GM19240 (cell line): ENCODE data around the gene MTERF2.

Experiments
- DNase-seq: peaks from one replicate; pipeline ENCODE4 v3.0.0; 2011; ENCODE audit warnings: low spot score; ENCODE audit not compliant: insufficient read length

MTERF2 gene

GRCh38 chr12:106954462-106955376 is 32.2 kb downstream of the MTERF2 start:
- DNase-seq: no peak

GRCh38 chr12:106953352-106954250 is 33.3 kb downstream of the MTERF2 start:
- DNase-seq: no peak

GRCh38 chr12:106950591-106950990 is 36.4 kb downstream of the MTERF2 start:
- no peak for DNase-seq

GRCh38 chr12:106947461-106947860 is 39.5 kb downstream of the MTERF2 start:
- no peak for DNase-seq

GRCh38 chr12:106945261-106945851 is 41.6 kb downstream of the MTERF2 start:
- DNase-seq: no peak

GRCh38 chr12:106942775-106943174 is 44.2 kb downstream of the MTERF2 start:
- no peak for DNase-seq

GRCh38 chr12:106941481-106942156 is 45.3 kb downstream of the MTERF2 start:
- DNase-seq: no peak

- no peak for DNase-seq
Measured at GRCh38 chr12:106934277-106934676, 52.7 kb downstream of the MTERF2 start.
